Activated T-cell treated with anti-CD3 and anti-CD28 coated beads, Interleukin-2, amount 50 U/mL, for 24 hours (primary cell): Measurements from ENCODE around the gene SH3BGRL.

Source experiments
- DNase-seq: peaks from one replicate; pipeline ENCODE4 v3.0.0-alpha.2; 2020
- H3K27ac Mint-ChIP-seq: 2 replicates; pipeline ENCODE4 v1.8.0; 2020; ENCODE audit warnings: mild to moderate bottlenecking, mixed read lengths
- H3K27me3 Mint-ChIP-seq: 2 replicates; pipeline ENCODE4 v1.8.0; 2020; ENCODE audit warnings: mixed read lengths
- H3K36me3 Mint-ChIP-seq: 2 replicates; pipeline ENCODE4 v1.8.0; 2020; ENCODE audit warnings: low read depth, mixed read lengths
- H3K4me1 Mint-ChIP-seq: 2 replicates; pipeline ENCODE4 v1.8.0; 2020; ENCODE audit warnings: low read depth, mixed read lengths
- H3K4me3 Mint-ChIP-seq: 2 replicates; pipeline ENCODE4 v1.8.0; 2020; ENCODE audit warnings: mild to moderate bottlenecking, moderate library complexity, mixed read lengths
- H3K9me3 Mint-ChIP-seq: 2 replicates; pipeline ENCODE4 v1.8.0; 2020; ENCODE audit warnings: mixed read lengths

The SH3BGRL gene

GRCh38 chrX:81201671-81202455 lies at the start of gene SH3BGRL, which contains the start of gene HMGN5:
Gene SH3BGRL, plus strand, starts transcription at chrX:81202102. Its CDS starts 99 bp downstream, at chrX:81202201.
Gene HMGN5, minus strand, starts transcription at chrX:81201913. Its CDS starts 80,364 bp downstream, at chrX:81121549.
- Mint-ChIP-seq H3K4me1 (peaks cover 35% of the 10 kb centered on the region), H3K4me3 (peak within 1 kb of the TSS; percentile 85), H3K27ac (peak within 1 kb of the TSS; percentile 90), H3K9me3 (no peaks in the 10 kb centered on the region), H3K27me3 (peaks cover 5% of the 10 kb centered on the region), H3K36me3 (peaks cover 6% of the 10 kb centered on the region)
- DNase-seq = peak; percentile 71

- no peak overlapping the region for H3K4me3 Mint-ChIP-seq
- no peak for DNase-seq
- H3K36me3 Mint-ChIP-seq = no peaks in the 10 kb centered on the region
- peaks cover 10% of the 10 kb centered on the region for H3K27me3 Mint-ChIP-seq
- no peak overlapping the region for H3K27ac Mint-ChIP-seq
- no peaks in the 10 kb centered on the region for H3K9me3 Mint-ChIP-seq
- no peaks in the 10 kb centered on the region for H3K4me1 Mint-ChIP-seq
These were observed 33.5 kb upstream of the SH3BGRL start for GRCh38 chrX:81168391-81168790.

GRCh38 chrX:81174286-81174685 lies 27.6 kb upstream of the SH3BGRL start:
- Mint-ChIP-seq H3K27me3 (peaks cover 8% of the 10 kb centered on the region), H3K4me1 (no peaks in the 10 kb centered on the region), H3K36me3 (no peaks in the 10 kb centered on the region), H3K4me3 (no peak overlapping the region), H3K27ac (no peak overlapping the region), H3K9me3 (no peaks in the 10 kb centered on the region)
- no peak for DNase-seq

GRCh38 chrX:81195259-81195658 lies 6.6 kb upstream of the SH3BGRL start:
- peaks cover 20% of the 10 kb centered on the region for H3K27me3 Mint-ChIP-seq
- H3K27ac Mint-ChIP-seq = no peak overlapping the region
- peaks cover 4% of the 10 kb centered on the region for H3K4me1 Mint-ChIP-seq
- H3K36me3 Mint-ChIP-seq = no peaks in the 10 kb centered on the region
- DNase-seq = no peak
- no peak overlapping the region for H3K4me3 Mint-ChIP-seq
- H3K9me3 Mint-ChIP-seq = no peaks in the 10 kb centered on the region

- no peaks in the 10 kb centered on the region for H3K9me3 Mint-ChIP-seq
- H3K4me1 Mint-ChIP-seq = peaks cover 4% of the 10 kb centered on the region
- H3K27me3 Mint-ChIP-seq = peaks cover 20% of the 10 kb centered on the region
- H3K4me3 Mint-ChIP-seq = no peak overlapping the region
- DNase-seq = peak; percentile 52
- no peak overlapping the region for H3K27ac Mint-ChIP-seq
- H3K36me3 Mint-ChIP-seq = no peaks in the 10 kb centered on the region
These were observed 6.2 kb upstream of the SH3BGRL start for GRCh38 chrX:81195712-81196111.

- peaks cover 30% of the 10 kb centered on the region for H3K4me1 Mint-ChIP-seq
- H3K9me3 Mint-ChIP-seq = no peaks in the 10 kb centered on the region
- peaks cover 6% of the 10 kb centered on the region for H3K36me3 Mint-ChIP-seq
These were observed 831 bp upstream of the SH3BGRL start for GRCh38 chrX:81201071-81201470.

GRCh38 chrX:81202456-81202819 lies 536 bp downstream of the SH3BGRL start:
- peak overlapping the region; percentile 90 for H3K27ac Mint-ChIP-seq
- no peak for DNase-seq
- H3K4me3 Mint-ChIP-seq = peak overlapping the region; percentile 85
- H3K9me3 Mint-ChIP-seq = no peaks in the 10 kb centered on the region
- H3K27me3 Mint-ChIP-seq = peaks cover 5% of the 10 kb centered on the region
- peaks cover 38% of the 10 kb centered on the region for H3K4me1 Mint-ChIP-seq
- H3K36me3 Mint-ChIP-seq = peaks cover 8% of the 10 kb centered on the region

More at GRCh38 chrX:81201071-81201470, 831 bp upstream of the SH3BGRL start:
- Mint-ChIP-seq H3K27ac (peak overlapping the region; percentile 90), H3K27me3 (peaks cover 5% of the 10 kb centered on the region), H3K4me3 (peak overlapping the region; percentile 85)
- DNase-seq = no peak

GRCh38 chrX:81202943-81203342 lies 1.0 kb downstream of the SH3BGRL start:
- peaks cover 12% of the 10 kb centered on the region for H3K36me3 Mint-ChIP-seq
- H3K9me3 Mint-ChIP-seq = no peaks in the 10 kb centered on the region
- H3K4me1 Mint-ChIP-seq = peaks cover 41% of the 10 kb centered on the region

GRCh38 chrX:81205551-81205950 lies 3.6 kb downstream of the SH3BGRL start:
- Mint-ChIP-seq H3K27ac (no peak overlapping the region), H3K27me3 (peaks cover 9% of the 10 kb centered on the region), H3K4me3 (no peak overlapping the region), H3K36me3 (peaks cover 18% of the 10 kb centered on the region), H3K4me1 (peaks cover 51% of the 10 kb centered on the region), H3K9me3 (no peaks in the 10 kb centered on the region)
- no peak for DNase-seq

More at GRCh38 chrX:81202943-81203342, 1.0 kb downstream of the SH3BGRL start:
- no peak for DNase-seq
- H3K4me3 Mint-ChIP-seq = peak overlapping the region; percentile 85
- peaks cover 9% of the 10 kb centered on the region for H3K27me3 Mint-ChIP-seq
- peak overlapping the region; percentile 65 for H3K27ac Mint-ChIP-seq

- H3K9me3 Mint-ChIP-seq = no peaks in the 10 kb centered on the region
- no peak overlapping the region for H3K4me3 Mint-ChIP-seq
- peaks cover 20% of the 10 kb centered on the region for H3K36me3 Mint-ChIP-seq
- H3K4me1 Mint-ChIP-seq = peaks cover 44% of the 10 kb centered on the region
- peaks cover 14% of the 10 kb centered on the region for H3K27me3 Mint-ChIP-seq
- no peak overlapping the region for H3K27ac Mint-ChIP-seq
- DNase-seq = no peak
These were observed 4.6 kb downstream of the SH3BGRL start for GRCh38 chrX:81206476-81206875.

- Mint-ChIP-seq H3K4me1 (peaks cover 37% of the 10 kb centered on the region), H3K27ac (no peak overlapping the region), H3K36me3 (peaks cover 24% of the 10 kb centered on the region), H3K9me3 (no peaks in the 10 kb centered on the region), H3K27me3 (peaks cover 10% of the 10 kb centered on the region), H3K4me3 (no peak overlapping the region)
- DNase-seq = no peak
These were observed 7.0 kb downstream of the SH3BGRL start for GRCh38 chrX:81208916-81209315.

GRCh38 chrX:81215685-81216084 lies 13.8 kb downstream of the SH3BGRL start:
- Mint-ChIP-seq H3K4me1 (peaks cover 33% of the 10 kb centered on the region), H3K36me3 (peaks cover 11% of the 10 kb centered on the region), H3K4me3 (no peak overlapping the region), H3K27ac (no peak overlapping the region), H3K9me3 (no peaks in the 10 kb centered on the region), H3K27me3 (peaks cover 7% of the 10 kb centered on the region)
- DNase-seq = no peak

- peaks cover 6% of the 10 kb centered on the region for H3K27me3 Mint-ChIP-seq
- no peak for DNase-seq
- H3K4me3 Mint-ChIP-seq = no peak overlapping the region
- no peak overlapping the region for H3K27ac Mint-ChIP-seq
- H3K4me1 Mint-ChIP-seq = peaks cover 29% of the 10 kb centered on the region
- peaks cover 8% of the 10 kb centered on the region for H3K36me3 Mint-ChIP-seq
- H3K9me3 Mint-ChIP-seq = no peaks in the 10 kb centered on the region
These were observed 27.3 kb downstream of the SH3BGRL start for GRCh38 chrX:81229229-81229628.

- Mint-ChIP-seq H3K27ac (no peak overlapping the region), H3K36me3 (peaks cover 5% of the 10 kb centered on the region), H3K4me1 (peaks cover 31% of the 10 kb centered on the region), H3K9me3 (no peaks in the 10 kb centered on the region), H3K4me3 (no peak overlapping the region), H3K27me3 (peaks cover 7% of the 10 kb centered on the region)
- DNase-seq = no peak
These were observed 28.0 kb downstream of the SH3BGRL start for GRCh38 chrX:81229901-81230300.

- H3K27me3 Mint-ChIP-seq = peaks cover 10% of the 10 kb centered on the region
- no peak overlapping the region for H3K27ac Mint-ChIP-seq
- no peak overlapping the region for H3K4me3 Mint-ChIP-seq
- DNase-seq = no peak
- H3K36me3 Mint-ChIP-seq = peaks cover 5% of the 10 kb centered on the region
- no peaks in the 10 kb centered on the region for H3K9me3 Mint-ChIP-seq
- H3K4me1 Mint-ChIP-seq = peaks cover 30% of the 10 kb centered on the region
These were observed 29.6 kb downstream of the SH3BGRL start for GRCh38 chrX:81231476-81231875.
